HEK293 (cell line): Measurements from ENCODE around the gene HNRNPUL1.

Experiments used
- CTCF ChIA-PET: fragments of 350-600 bp; formaldehyde crosslinking; extraction: SDS; loops from one replicate; lab custom pipeline; 2021; ENCODE audit warnings: antibody characterized with exemption; lab: Yijun Ruan, JAX
- POLR2A ChIA-PET: fragments of 300-600 bp; formaldehyde crosslinking; extraction: SDS; loops from one replicate; lab custom pipeline; 2020; ENCODE audit warnings: antibody characterized with exemption, inconsistent platforms; lab: Yijun Ruan, JAX
- H3K27ac ChIP-seq: fragments of 200-500 bp; sonication (Bioruptor generic); 2 replicates; pipeline ENCODE4 v1.5.1; 2014; ENCODE audit warnings: low read depth, low read length, control low read depth, inconsistent platforms; ENCODE audit errors: extremely low read depth
- H3K36me3 ChIP-seq, 2 experiments: fragments of 200-500 bp in 1 of 2; sonication (Bioruptor generic) in 1 of 2; 1 replicate in 1 of 2; 2 replicates in 1 of 2; pipeline ENCODE4 v1.5.1; 2014 to 2017; ENCODE audit warnings: inconsistent platforms in 2 of 2, low read length in 2 of 2; ENCODE audit not compliant: control insufficient read depth in 2 of 2, insufficient read depth in 1 of 2
- H3K4me1 ChIP-seq: fragments of 200-500 bp; sonication (Bioruptor generic); 2 replicates; pipeline ENCODE4 v1.5.1; 2014; ENCODE audit warnings: mild to moderate bottlenecking, low read length, inconsistent platforms; ENCODE audit not compliant: control insufficient read depth, insufficient read depth
- H3K4me3 ChIP-seq: 2 replicates; pipeline ENCODE4 v1.5.1; 2011; ENCODE audit warnings: low read depth, mild to moderate bottlenecking, control low read depth, low read length, moderate library complexity
- H3K9me3 ChIP-seq: fragments of 200-500 bp; sonication (Bioruptor generic); 2 replicates; pipeline ENCODE4 v1.5.1; 2014; ENCODE audit warnings: low read depth, low read length, inconsistent platforms; ENCODE audit not compliant: control insufficient read depth, insufficient read depth
- BCL6B ChIP-seq: fragments of 450-650 bp; formaldehyde crosslinking; IDR thresholded peaks from 2 replicates; pipeline ENCODE4 v1.5.1; 2017; ENCODE audit warnings: missing biosample characterization, missing genetic modification characterization
- HOXA7 ChIP-seq: sonication (generic); formaldehyde crosslinking; IDR thresholded peaks from 2 replicates; pipeline ENCODE4 v1.8.1; 2022; ENCODE audit warnings: missing genetic modification reagents, borderline replicate concordance
- HOXC10 ChIP-seq: sonication (generic); formaldehyde crosslinking; IDR thresholded peaks from 2 replicates; pipeline ENCODE4 v1.8.1; 2023; ENCODE audit warnings: mild to moderate bottlenecking, missing genetic modification reagents
- PRDM1 ChIP-seq: fragments of 450-650 bp; formaldehyde crosslinking; IDR thresholded peaks from 2 replicates; pipeline ENCODE4; 2016; ENCODE audit warnings: missing biosample characterization, missing genetic modification characterization
- SETDB1 ChIP-seq: IDR thresholded peaks from one replicate; pipeline ENCODE4 v1.6.1; 2017; ENCODE audit warnings: mild to moderate bottlenecking, low read length, moderate library complexity, mixed read lengths; ENCODE audit not compliant: insufficient read length
- ZNF132 ChIP-seq: fragments of 450-650 bp; formaldehyde crosslinking; IDR thresholded peaks from 2 replicates; pipeline ENCODE4 v1.5.1; 2017; ENCODE audit warnings: missing biosample characterization, missing genetic modification characterization, borderline replicate concordance
- ZNF311 ChIP-seq: fragments of 450-650 bp; formaldehyde crosslinking; IDR thresholded peaks from 2 replicates; pipeline ENCODE4 v1.5.1; 2017; ENCODE audit warnings: missing biosample characterization, missing genetic modification characterization, borderline replicate concordance
- ZNF354C ChIP-seq: fragments of 450-650 bp; formaldehyde crosslinking; IDR thresholded peaks from 2 replicates; pipeline ENCODE4 v1.5.1; 2016; ENCODE audit warnings: missing biosample characterization, missing genetic modification characterization, low read depth, borderline replicate concordance
- ZNF366 ChIP-seq: fragments of 450-650 bp; formaldehyde crosslinking; conservative IDR thresholded peaks from 2 replicates; pipeline ENCODE4 v1.5.1; 2016; ENCODE audit warnings: missing biosample characterization, missing genetic modification characterization
- ZNF549 ChIP-seq: fragments of 450-650 bp; IDR thresholded peaks from 2 replicates; pipeline ENCODE4 v1.5.1; 2018; ENCODE audit warnings: missing biosample characterization, missing genetic modification characterization, mild to moderate bottlenecking, inconsistent platforms, moderate library complexity
- ZNF660 ChIP-seq: fragments of 450-650 bp; IDR thresholded peaks from 2 replicates; pipeline ENCODE4 v1.5.1; 2018; ENCODE audit warnings: missing biosample characterization, mild to moderate bottlenecking, missing genetic modification characterization
- ZNF664 ChIP-seq: fragments of 450-650 bp; formaldehyde crosslinking; IDR thresholded peaks from 2 replicates; pipeline ENCODE4 v1.5.1; 2016; ENCODE audit warnings: missing biosample characterization, missing genetic modification characterization
- ZNF704 ChIP-seq: fragments of 450-650 bp; formaldehyde crosslinking; IDR thresholded peaks from 2 replicates; pipeline ENCODE4 v1.5.1; 2016; ENCODE audit warnings: missing biosample characterization, missing genetic modification characterization
- ZNF791 ChIP-seq: fragments of 450-650 bp; formaldehyde crosslinking; IDR thresholded peaks from 2 replicates; pipeline ENCODE4 v1.5.1; 2016; ENCODE audit warnings: missing biosample characterization, missing genetic modification characterization
- ZSCAN18 ChIP-seq: fragments of 450-650 bp; formaldehyde crosslinking; IDR thresholded peaks from 2 replicates; pipeline ENCODE4 v1.5.1; 2016; ENCODE audit warnings: missing biosample characterization, missing genetic modification characterization
- ZSCAN5A ChIP-seq: fragments of 450-650 bp; formaldehyde crosslinking; IDR thresholded peaks from 2 replicates; pipeline ENCODE4 v1.5.1; 2016; ENCODE audit warnings: missing biosample characterization, missing genetic modification characterization

The HNRNPUL1 gene

GRCh38 chr19:41332468-41332867 lies 68.3 kb downstream of the HNRNPUL1 start:
- ChIA-PET POLR2A (interaction anchor here (0.6 to 1.3 kb wide), 3 partner anchors 14 to 351 kb away, joined by 3 to 6 read pairs (median 5); no protein-coding TSS in a partner anchor), CTCF (interaction anchor here (0.7 to 1.6 kb wide), 4 partner anchors 10 to 138 kb away, joined by 3 read pairs; partner anchors contain the start of gene TGFB1)
- TF ChIP-seq ZNF664 (tag by site-specific recombination) (peak; percentile 94), ZNF704 (tag by site-specific recombination) (no peak)
- peaks cover 30 to 49% of the 10 kb centered on the region in 2 experiments for H3K36me3 ChIP-seq
- H3K4me1 ChIP-seq, result no peaks in the 10 kb centered on the region
- H3K9me3 ChIP-seq, result no peaks in the 10 kb centered on the region
- no peak overlapping the region for H3K27ac ChIP-seq
- no peak overlapping the region for H3K4me3 ChIP-seq

- Histone ChIP-seq H3K27ac (no peak overlapping the region), H3K9me3 (no peaks in the 10 kb centered on the region), H3K36me3 (peaks cover 44 to 45% of the 10 kb centered on the region in 2 experiments), H3K4me3 (no peak overlapping the region), H3K4me1 (no peaks in the 10 kb centered on the region)
- POLR2A ChIA-PET, result interaction anchor here (0.7 to 1.4 kb wide), 3 partner anchors 18 to 221 kb away, joined by 3 read pairs; partner anchors contain the start of gene CYP2F1
- CTCF ChIA-PET, result interaction anchor here (0.8 kb wide), 1 partner anchor 43 kb away, joined by 3 read pairs; no protein-coding TSS in a partner anchor
- no peak for TF ChIP-seq ZNF132
- no peak for TF ChIP-seq ZNF660
- TF ChIP-seq ZSCAN18, result no peak
- TF ChIP-seq ZNF366, result no peak
These were observed 70.6 kb downstream of the HNRNPUL1 start for GRCh38 chr19:41334793-41335192.

- Histone ChIP-seq H3K36me3 (peaks cover 45% of the 10 kb centered on the region in 2 experiments), H3K4me1 (no peaks in the 10 kb centered on the region), H3K9me3 (no peaks in the 10 kb centered on the region), H3K27ac (no peak overlapping the region), H3K4me3 (no peak overlapping the region)
- POLR2A ChIA-PET, result interaction anchor here (0.8 to 1.4 kb wide), 3 partner anchors 11 to 27 kb away, joined by 3 to 4 read pairs (median 3); no protein-coding TSS in a partner anchor
- TF ChIP-seq ZNF366 (no peak), ZNF311 (no peak), ZSCAN5A (tag by site-specific recombination) (no peak)
- CTCF ChIA-PET, result interaction anchor here (0.8 to 1.8 kb wide), 3 partner anchors 14 to 42 kb away, joined by 3 to 7 read pairs (median 6); no protein-coding TSS in a partner anchor
These were observed 71.3 kb downstream of the HNRNPUL1 start for GRCh38 chr19:41335467-41335866.

- ChIA-PET CTCF (interaction anchor here (0.8 to 1.0 kb wide), 2 partner anchors 12 to 31 kb away, joined by 3 to 5 read pairs; no protein-coding TSS in a partner anchor), POLR2A (interaction anchor here (0.6 to 1.0 kb wide), 2 partner anchors 13 to 24 kb away, joined by 4 to 5 read pairs; partner anchors contain the start of gene B9D2)
- TF ChIP-seq SETDB1 (no peak), PRDM1 (tag by site-specific recombination) (peak; percentile 73), ZNF549 (tag by site-specific recombination) (no peak), ZNF132 (no peak), BCL6B (tag by site-specific recombination) (peak; percentile 75), ZNF354C (tag by site-specific recombination) (no peak), HOXA7 (CRISPR knock-in tag) (no peak), HOXC10 (CRISPR knock-in tag) (no peak), ZNF791 (no peak)
- Histone ChIP-seq H3K4me1 (no peaks in the 10 kb centered on the region), H3K27ac (no peak overlapping the region), H3K4me3 (no peak overlapping the region), H3K9me3 (no peaks in the 10 kb centered on the region), H3K36me3 (peaks cover 55 to 56% of the 10 kb centered on the region in 2 experiments)
These were observed 75.8 kb downstream of the HNRNPUL1 start for GRCh38 chr19:41339936-41340335.
